Brain microvascular endothelial cell (primary cell): ENCODE measurements around the gene SOBP.

Experiments
- DNase-seq: peaks from one replicate; pipeline ENCODE4 v3.0.0-alpha.2; 2020
- H3K27ac ChIP-seq: fragments of 250-450 bp; sonication (Bioruptor Pico); 2 replicates; pipeline ENCODE4 v1.5.1; 2020; ENCODE audit warnings: mild to moderate bottlenecking, moderate library complexity
- H3K27me3 ChIP-seq: fragments of 250-450 bp; sonication (Bioruptor Pico); replicated peaks from 2 replicates; pipeline ENCODE4 v1.5.1; 2020; ENCODE audit warnings: mild to moderate bottlenecking
- H3K36me3 ChIP-seq: fragments of 250-450 bp; sonication (Bioruptor Pico); replicated peaks from 2 replicates; pipeline ENCODE4 v1.5.1; 2020; ENCODE audit warnings: mild to moderate bottlenecking
- H3K4me3 ChIP-seq: 2 replicates; pipeline ENCODE4 v1.5.1; 2011; ENCODE audit warnings: low read depth, mild to moderate bottlenecking, control low read depth, low read length, moderate library complexity
- CTCF ChIP-seq: IDR thresholded peaks from 2 replicates; pipeline ENCODE4 v1.5.1; 2011; ENCODE audit warnings: low read depth, mild to moderate bottlenecking, moderate library complexity, low read length, control low read depth, inconsistent platforms; ENCODE audit errors: missing control alignments
- in situ Hi-C: cut with HindIII; loops from 2 replicates; pipeline ENCODE4 v1.10.0; 2017; ENCODE audit warnings: low sequenced_read_pairs, low pct_ligation_motif_present

Gene SOBP

GRCh38 chr6:107504270-107505026, 14.5 kb downstream of the SOBP start:
- no peak for DNase-seq
- no peak overlapping the region for H3K4me3 ChIP-seq
- no peaks in the 10 kb centered on the region for H3K27me3 ChIP-seq
- H3K36me3 ChIP-seq: no peaks in the 10 kb centered on the region
- H3K27ac ChIP-seq: no peak overlapping the region
- in situ Hi-C loops: no loop called here
- TF ChIP-seq CTCF: no peak

DNA sequence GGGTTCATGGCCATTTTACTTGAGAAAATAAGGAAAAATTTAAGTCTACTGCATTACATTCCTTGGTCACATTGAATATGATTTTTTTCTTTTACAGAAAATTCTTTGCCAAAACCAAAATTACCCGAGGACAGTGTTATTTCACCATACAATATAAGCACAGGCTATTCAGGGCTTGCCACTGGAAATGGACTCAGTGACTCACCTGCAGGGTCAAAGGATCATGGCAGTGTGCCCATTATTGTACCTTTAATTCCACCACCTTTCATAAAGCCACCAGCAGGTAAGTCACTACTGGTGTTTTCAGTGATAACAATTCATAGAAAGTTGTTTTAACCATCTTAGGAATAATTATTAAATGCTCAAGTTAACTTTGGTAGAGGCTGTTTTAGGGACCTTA, 16.2 kb downstream of the SOBP start:
- no peak overlapping the region for H3K4me3 ChIP-seq

GRCh38 chr6:107509506-107509905, 19.6 kb downstream of the SOBP start:
- H3K4me3 ChIP-seq: no peak overlapping the region
- H3K27me3 ChIP-seq: no peaks in the 10 kb centered on the region
- no peak for TF ChIP-seq CTCF
- H3K36me3 ChIP-seq: no peaks in the 10 kb centered on the region
- in situ Hi-C loops: no loop called here
- DNase-seq: no peak
- H3K27ac ChIP-seq: no peak overlapping the region

More for the DNA sequence above, 16.2 kb downstream of the SOBP start:
- Histone ChIP-seq H3K27ac (no peak overlapping the region), H3K27me3 (no peaks in the 10 kb centered on the region), H3K36me3 (no peaks in the 10 kb centered on the region)
- no peak for TF ChIP-seq CTCF
- DNase-seq: no peak
- in situ Hi-C loops: no loop called here

DNA sequence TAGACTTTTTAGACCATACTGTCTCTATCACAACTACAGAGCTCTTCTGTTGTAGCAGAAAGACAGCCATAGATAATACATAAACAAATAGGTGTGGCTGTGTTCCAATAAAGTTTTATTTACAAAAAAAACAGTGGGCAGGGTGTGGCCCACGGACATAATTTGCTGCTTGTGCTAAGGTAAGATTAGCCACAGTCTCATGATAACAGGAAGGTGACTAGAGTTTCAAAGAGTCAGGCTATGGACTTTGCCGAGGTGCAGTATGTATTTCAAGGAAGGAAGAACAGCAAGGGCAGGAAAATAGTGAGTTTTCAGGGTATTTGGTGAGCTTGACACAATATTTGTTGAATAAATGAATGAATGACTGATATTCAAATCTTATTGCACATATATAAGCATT, 20.2 kb downstream of the SOBP start:
- no peak for DNase-seq
- H3K27ac ChIP-seq: no peak overlapping the region
- H3K4me3 ChIP-seq: no peak overlapping the region
- TF ChIP-seq CTCF: no peak
- no peaks in the 10 kb centered on the region for H3K36me3 ChIP-seq
- H3K27me3 ChIP-seq: no peaks in the 10 kb centered on the region
- in situ Hi-C loops: no loop called here

DNA sequence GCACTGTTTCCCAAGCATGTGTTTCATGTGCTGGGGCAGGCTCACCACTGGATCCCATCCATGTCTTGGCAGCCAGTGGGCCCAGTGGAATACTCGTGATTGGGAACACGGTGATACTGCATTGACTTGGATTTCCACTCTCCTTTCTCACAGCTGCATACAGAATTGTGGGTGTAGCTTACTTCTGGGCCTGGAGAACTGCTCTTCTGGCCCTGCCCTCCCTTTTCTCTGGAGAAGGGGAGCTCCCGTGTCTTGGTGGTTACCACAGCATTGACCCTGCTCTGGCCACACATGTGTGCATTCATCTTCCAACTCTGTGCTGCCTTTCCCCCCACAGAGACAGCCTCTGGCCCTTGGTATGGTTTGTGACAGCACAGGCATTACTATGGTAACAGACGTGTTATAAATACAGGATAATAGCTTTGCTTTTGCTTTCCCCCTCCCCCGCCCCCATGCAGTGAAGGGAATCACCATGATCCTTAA, 21.6 kb downstream of the SOBP start:
- Histone ChIP-seq H3K4me3 (no peak overlapping the region), H3K36me3 (no peaks in the 10 kb centered on the region), H3K27me3 (no peaks in the 10 kb centered on the region), H3K27ac (no peak overlapping the region)
- TF ChIP-seq CTCF: no peak
- in situ Hi-C loops: no loop called here
- no peak for DNase-seq

GRCh38 chr6:107513214-107513613, 23.3 kb downstream of the SOBP start:
- no peak for TF ChIP-seq CTCF
- Histone ChIP-seq H3K36me3 (no peaks in the 10 kb centered on the region), H3K27ac (no peak overlapping the region), H3K4me3 (no peak overlapping the region), H3K27me3 (no peaks in the 10 kb centered on the region)
- no peak for DNase-seq
- in situ Hi-C loops: no loop called here
